ENCODE data around the gene IZUMO1. TPM values are rescaled to one million over a fixed set of nuclear protein-coding genes. Genes with fewer than 3 reads are reported as not detected.

Gene IZUMO1
- total and polyA plus RNA-seq, 9 of the 15 experiments (the other 6 are each of a cell fraction or from before 2014, with no cell fraction given), result 0.14 to 2.1 (median 0.73) TPM

DNA sequence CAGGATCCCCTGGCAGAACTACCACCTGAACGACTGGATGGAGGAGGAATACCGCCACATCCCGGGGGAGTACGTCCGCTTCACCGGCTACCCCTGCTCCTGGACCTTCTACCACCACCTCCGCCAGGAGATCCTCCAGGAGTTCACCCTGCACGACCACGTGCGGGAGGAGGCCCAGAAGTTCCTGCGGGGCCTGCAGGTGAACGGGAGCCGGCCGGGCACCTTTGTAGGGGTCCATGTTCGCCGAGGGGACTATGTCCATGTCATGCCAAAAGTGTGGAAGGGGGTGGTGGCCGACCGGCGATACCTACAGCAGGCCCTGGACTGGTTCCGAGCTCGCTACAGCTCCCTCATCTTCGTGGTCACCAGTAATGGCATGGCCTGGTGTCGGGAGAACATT lies 43.4 kb downstream of the IZUMO1 start (continued):
- TF ChIP-seq, protein P1, sequence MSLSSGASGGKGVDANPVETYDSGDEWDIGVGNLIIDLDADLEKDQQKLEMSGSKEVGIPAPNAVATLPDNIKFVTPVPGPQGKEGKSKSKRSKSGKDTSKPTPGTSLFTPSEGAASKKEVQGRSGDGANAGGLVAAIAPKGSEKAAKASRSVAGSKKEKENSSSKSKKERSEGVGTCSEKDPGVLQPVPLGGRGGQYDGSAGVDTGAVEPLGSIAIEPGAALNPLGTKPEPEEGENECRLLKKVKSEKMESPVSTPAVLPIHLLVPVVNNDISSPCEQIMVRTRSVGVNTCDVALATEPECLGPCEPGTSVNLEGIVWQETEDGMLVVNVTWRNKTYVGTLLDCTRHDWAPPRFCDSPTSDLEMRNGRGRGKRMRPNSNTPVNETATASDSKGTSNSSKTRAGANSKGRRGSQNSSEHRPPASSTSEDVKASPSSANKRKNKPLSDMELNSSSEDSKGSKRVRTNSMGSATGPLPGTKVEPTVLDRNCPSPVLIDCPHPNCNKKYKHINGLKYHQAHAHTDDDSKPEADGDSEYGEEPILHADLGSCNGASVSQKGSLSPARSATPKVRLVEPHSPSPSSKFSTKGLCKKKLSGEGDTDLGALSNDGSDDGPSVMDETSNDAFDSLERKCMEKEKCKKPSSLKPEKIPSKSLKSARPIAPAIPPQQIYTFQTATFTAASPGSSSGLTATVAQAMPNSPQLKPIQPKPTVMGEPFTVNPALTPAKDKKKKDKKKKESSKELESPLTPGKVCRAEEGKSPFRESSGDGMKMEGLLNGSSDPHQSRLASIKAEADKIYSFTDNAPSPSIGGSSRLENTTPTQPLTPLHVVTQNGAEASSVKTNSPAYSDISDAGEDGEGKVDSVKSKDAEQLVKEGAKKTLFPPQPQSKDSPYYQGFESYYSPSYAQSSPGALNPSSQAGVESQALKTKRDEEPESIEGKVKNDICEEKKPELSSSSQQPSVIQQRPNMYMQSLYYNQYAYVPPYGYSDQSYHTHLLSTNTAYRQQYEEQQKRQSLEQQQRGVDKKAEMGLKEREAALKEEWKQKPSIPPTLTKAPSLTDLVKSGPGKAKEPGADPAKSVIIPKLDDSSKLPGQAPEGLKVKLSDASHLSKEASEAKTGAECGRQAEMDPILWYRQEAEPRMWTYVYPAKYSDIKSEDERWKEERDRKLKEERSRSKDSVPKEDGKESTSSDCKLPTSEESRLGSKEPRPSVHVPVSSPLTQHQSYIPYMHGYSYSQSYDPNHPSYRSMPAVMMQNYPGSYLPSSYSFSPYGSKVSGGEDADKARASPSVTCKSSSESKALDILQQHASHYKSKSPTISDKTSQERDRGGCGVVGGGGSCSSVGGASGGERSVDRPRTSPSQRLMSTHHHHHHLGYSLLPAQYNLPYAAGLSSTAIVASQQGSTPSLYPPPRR (CRISPR knock-in tag; IDR thresholded peaks at IDR 0.05; ENCODE audit: borderline replicate concordance), result no peak
- TF ChIP-seq, protein P2, sequence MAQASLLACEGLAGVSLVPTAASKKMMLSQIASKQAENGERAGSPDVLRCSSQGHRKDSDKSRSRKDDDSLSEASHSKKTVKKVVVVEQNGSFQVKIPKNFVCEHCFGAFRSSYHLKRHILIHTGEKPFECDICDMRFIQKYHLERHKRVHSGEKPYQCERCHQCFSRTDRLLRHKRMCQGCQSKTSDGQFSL (CRISPR knock-in tag; IDR thresholded peaks at IDR 0.05), result no peak
- TF ChIP-seq, protein P2 (tag; IDR thresholded peaks at IDR 0.05), result no peak
- TF ChIP-seq HLTF (IDR thresholded peaks at IDR 0.05), result no peak

DNA sequence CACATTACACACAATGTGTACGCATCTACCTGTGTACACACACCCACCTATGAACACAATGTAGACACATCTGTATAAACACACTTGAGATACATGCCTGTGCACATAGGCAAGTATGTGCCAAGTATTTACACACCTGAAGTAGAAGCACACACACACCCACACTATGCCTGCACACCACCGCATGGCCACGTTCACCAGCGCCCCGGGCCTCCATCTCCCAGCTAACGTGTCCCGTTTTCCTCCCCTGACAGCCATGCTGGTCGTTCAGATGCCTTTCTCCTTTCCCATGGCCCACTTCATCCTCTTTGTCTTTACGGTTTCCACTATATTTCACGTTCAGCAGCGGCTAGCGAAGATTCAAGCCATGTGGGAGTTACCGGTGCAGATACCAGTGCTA lies 44.0 kb downstream of the IZUMO1 start:
- 62% methylated on average over 13 of the region's 13 CpGs for WGBS (ENCODE audit: insufficient coverage, low coverage, missing lambda C conversion rate)
- no peak overlapping the region for H3K4me2 ChIP-seq (ENCODE audit: insufficient read depth, low read length)
- no peak overlapping the region for H3K27ac ChIP-seq (ENCODE audit: extremely low read depth, low read depth, low read length)
- no peak overlapping the region for H3K4me3 ChIP-seq
- H3K9me1 ChIP-seq (ENCODE audit: control insufficient read depth, insufficient read depth, low read length), result no peaks in the 10 kb centered on the region
- BruUV-seq (replicated peaks), result no TSS peak
- POLR2A ChIA-PET, result no interaction called here
- H3K79me2 ChIP-seq (ENCODE audit: control insufficient read depth, insufficient read depth, low read length), result no peaks in the 10 kb centered on the region
- no peak for ATAC-seq
- H3K9ac ChIP-seq (ENCODE audit: insufficient read depth in 1 of 2, low read depth in 2 of 2, low read length in 2 of 2), result no peak overlapping the region; a peak in 1 of 4 replicates
- in situ Hi-C loops (cut with MboI) (no loop called here), intact Hi-C loops (cut with micrococcal nuclease) (no loop called here)
- no peak overlapping the region for H2AFZ ChIP-seq (ENCODE audit: low read depth, low read length)
- H3K27me3 ChIP-seq (ENCODE audit: control insufficient read depth in 2 of 2, insufficient read depth in 2 of 2, low read length in 2 of 2), result no peaks in the 10 kb centered on the region
- no peaks in the 10 kb centered on the region for H4K20me1 ChIP-seq (replicated peaks; ENCODE audit: control insufficient read depth, insufficient read depth, low read length)
- no peaks in the 10 kb centered on the region for H3K36me3 ChIP-seq (ENCODE audit: control insufficient read depth, insufficient read depth, low read length)
- no peak for FAIRE-seq
- no peaks in the 10 kb centered on the region for H3K9me3 ChIP-seq (replicated peaks; ENCODE audit: control insufficient read depth, insufficient read depth, low read depth, low read length)
- peaks cover 10 to 19% of the 10 kb centered on the region in 2 experiments; a peak in 4 of 5 replicates for H3K4me1 ChIP-seq (replicated peaks in 1 of 2; ENCODE audit: control insufficient read depth in 2 of 2, insufficient read depth in 2 of 2, low read length in 2 of 2)
- no peak for DNase-seq (ENCODE audit: extremely low read depth in 1 of 4, low spot score in 3 of 4)
- CTCF ChIA-PET (ENCODE audit: low intra/inter-chr PET ratio), result no interaction called here
- TF ChIP-seq ZNF133 (CRISPR knock-in tag; IDR thresholded peaks at IDR 0.05), result no peak
- TF ChIP-seq FOXM1 (IDR thresholded peaks at IDR 0.05; ENCODE audit: low read depth), result no peak
- no peak for TF ChIP-seq FOXM1 (CRISPR knock-in tag; IDR thresholded peaks at IDR 0.05; ENCODE audit: low read depth)
- TF ChIP-seq, protein P3, sequence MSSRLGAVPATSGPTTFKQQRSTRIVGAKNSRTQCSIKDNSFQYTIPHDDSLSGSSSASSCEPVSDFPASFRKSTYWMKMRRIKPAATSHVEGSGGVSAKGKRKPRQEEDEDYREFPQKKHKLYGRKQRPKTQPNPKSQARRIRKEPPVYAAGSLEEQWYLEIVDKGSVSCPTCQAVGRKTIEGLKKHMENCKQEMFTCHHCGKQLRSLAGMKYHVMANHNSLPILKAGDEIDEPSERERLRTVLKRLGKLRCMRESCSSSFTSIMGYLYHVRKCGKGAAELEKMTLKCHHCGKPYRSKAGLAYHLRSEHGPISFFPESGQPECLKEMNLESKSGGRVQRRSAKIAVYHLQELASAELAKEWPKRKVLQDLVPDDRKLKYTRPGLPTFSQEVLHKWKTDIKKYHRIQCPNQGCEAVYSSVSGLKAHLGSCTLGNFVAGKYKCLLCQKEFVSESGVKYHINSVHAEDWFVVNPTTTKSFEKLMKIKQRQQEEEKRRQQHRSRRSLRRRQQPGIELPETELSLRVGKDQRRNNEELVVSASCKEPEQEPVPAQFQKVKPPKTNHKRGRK (tag; IDR thresholded peaks at IDR 0.05), result no peak
- no peak for TF ChIP-seq ZNF444 (CRISPR knock-in tag; IDR thresholded peaks at IDR 0.05)
- no peak for TF ChIP-seq NR2C1 (IDR thresholded peaks at IDR 0.05)
- no peak for TF ChIP-seq NR2C1 (tag; IDR thresholded peaks at IDR 0.05)
- TF ChIP-seq YY1 (IDR thresholded peaks at IDR 0.05; ENCODE audit: borderline replicate concordance in 1 of 3, control insufficient read depth in 1 of 3, extremely low read depth in 1 of 3, insufficient read depth in 3 of 3, insufficient read length in 1 of 3, insufficient replicate concordance in 2 of 3, low read depth in 1 of 3, low read length in 2 of 3), result no peak
- no peak for TF ChIP-seq FOXP1 (CRISPR knock-in tag; IDR thresholded peaks at IDR 0.05)
